GM19328 (cell line): ENCODE measurements around the gene WDR4.
"Not testable (repeated sequence)": the region's sequence is repeated elsewhere in the genome, so short reads cannot be mapped to it uniquely, and the experiment has no call there.

Source experiments
- ATAC-seq: cut with Tn5 transposase; IDR thresholded peaks from one replicate; pipeline ENCODE4 v1.9.1; 2021; ENCODE audit warnings: mild to moderate bottlenecking, moderate library complexity; ENCODE audit not compliant: unreplicated experiment

The WDR4 gene

DNA sequence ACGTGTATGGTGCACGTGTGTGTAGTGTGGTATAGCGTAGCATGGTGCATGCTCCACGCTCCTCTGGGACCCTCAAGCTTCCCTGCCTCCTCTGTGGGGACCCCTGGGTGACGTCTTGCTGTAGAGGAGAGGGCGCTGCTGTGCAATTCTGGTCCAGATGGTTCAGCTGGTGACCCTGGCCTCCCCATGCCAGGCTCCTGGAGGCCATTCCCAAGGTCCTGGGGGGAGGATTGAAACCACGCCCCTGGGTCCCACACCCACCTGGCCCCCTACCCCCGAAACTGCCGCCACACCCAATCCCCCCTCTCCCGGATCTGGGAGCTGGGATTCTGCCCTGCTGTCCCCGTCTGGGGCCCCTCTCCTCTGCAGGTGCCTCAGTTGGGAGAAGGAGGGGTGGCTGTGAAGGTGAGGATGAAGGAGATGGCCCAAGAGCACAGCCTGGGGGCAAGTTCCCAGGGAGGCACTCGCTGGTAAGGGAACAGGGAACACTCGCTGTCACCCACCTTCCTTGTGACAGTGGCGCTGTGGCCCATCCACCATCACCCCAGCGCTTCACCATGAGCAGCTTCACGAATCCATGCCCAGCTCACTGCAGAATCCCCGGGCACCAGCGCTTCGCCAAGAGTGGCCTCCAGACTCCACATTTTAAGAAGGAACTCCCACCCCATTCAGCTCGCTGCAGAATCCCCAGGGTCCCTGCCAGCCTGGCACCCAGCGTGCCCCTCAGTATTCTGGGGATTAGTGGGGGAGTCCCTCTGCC lies 38.0 kb downstream of the WDR4 start:
- no peak for ATAC-seq

DNA sequence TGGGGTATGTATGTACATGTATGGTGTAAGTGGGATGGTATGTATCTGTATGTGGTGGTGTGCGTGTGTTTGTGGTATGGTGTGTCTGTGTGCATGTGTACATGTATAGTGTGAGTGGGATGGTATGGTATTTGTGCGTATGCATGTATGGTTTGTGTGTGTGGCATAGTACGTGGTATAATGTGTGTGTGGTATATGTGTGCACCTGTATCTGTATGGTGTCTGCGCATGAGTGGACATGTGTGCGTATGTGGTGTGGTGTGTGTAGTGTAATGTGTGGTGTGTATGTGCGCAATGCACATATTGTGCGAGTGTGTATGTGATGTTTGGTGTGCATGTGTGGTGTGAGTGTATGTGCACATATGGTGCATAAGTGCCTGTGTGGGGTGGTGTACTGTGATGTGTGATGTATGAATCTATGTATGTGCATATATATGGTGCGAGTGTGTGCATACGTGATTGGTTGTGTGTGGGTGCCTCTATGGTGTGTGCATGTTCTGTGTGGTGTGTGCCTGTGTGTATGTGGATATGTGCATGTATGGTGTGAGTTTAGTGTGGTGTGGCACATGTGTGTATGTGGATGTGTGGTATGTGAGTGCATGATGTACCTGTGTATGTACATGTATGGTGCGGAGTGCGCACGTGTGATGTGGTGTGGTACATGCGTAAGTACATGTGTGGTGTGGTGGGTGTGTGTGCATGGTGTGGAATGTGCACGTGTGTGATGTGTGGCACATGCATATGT lies 38.8 kb downstream of the WDR4 start:
- ATAC-seq: no peak

DNA sequence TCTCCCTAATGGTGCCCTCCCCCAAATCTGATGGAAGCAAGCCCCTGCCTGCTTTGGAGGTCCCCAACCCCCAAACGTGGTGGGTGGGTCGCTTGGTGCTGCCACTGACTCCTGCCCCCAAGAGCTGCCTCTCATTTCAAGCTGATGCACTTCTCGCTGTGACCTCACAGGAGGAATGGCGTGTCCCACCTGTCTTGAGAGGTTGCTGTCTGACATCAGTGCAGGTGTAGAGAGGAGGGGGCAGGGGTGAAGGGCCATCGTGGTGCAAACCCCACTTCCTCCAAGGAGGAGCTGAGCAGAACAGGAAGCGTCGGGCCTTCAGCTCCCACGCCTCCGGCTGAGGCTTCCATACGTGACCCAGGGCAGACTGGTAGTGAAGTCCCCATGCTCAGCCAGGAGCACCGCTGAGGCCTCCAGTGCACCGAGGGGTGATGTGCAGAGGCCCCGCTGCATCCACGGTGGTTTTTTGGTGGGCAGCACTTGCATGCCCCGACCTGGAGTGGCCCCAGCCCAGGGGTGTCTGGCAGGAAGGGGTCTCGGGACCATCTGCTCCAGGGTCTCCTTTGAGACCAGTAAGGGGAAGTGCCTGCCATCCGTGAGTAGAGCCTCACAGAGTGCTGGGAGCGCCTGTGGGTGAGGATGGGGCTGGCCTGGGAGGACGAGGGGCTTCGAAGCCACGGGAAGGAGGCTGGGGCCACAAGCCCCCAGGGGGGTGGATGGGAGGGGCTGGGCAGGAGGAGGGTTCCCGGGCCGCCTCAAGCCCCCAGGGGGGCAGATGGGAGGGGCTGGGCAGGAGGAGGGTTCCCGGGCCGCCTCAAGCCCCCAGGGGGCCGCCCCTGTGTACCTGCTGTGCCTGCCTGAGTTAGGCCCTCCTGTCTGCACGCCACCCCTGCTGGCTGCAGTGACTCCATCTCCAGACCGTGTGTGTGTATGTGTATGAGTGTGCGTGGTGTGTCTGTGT lies 39.8 kb downstream of the WDR4 start:
- no peak for ATAC-seq

DNA sequence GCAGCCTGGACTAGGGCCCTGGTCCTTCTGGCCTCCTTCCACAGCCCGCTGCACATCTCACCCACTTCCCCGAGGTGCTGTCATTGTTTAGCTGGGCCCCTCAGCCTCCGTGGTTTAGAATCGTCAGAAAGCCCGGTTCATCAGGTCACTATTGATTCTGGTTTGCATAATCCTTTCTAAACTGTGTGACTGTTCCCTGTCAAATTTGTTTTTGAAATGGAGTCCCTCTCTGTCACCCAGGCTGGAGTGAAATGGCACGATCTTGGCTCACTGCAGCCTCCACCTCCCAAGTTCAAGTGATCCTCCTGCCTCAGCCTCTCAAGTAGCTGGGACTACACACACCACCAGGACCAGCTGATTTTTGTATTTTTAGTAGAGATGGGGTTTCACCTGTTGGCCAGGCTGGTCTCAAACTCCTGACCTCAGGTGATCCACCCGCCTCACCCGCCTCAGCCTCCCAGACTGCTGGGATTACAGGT lies 41.1 kb downstream of the WDR4 start:
- ATAC-seq: not testable (repeated sequence)

DNA sequence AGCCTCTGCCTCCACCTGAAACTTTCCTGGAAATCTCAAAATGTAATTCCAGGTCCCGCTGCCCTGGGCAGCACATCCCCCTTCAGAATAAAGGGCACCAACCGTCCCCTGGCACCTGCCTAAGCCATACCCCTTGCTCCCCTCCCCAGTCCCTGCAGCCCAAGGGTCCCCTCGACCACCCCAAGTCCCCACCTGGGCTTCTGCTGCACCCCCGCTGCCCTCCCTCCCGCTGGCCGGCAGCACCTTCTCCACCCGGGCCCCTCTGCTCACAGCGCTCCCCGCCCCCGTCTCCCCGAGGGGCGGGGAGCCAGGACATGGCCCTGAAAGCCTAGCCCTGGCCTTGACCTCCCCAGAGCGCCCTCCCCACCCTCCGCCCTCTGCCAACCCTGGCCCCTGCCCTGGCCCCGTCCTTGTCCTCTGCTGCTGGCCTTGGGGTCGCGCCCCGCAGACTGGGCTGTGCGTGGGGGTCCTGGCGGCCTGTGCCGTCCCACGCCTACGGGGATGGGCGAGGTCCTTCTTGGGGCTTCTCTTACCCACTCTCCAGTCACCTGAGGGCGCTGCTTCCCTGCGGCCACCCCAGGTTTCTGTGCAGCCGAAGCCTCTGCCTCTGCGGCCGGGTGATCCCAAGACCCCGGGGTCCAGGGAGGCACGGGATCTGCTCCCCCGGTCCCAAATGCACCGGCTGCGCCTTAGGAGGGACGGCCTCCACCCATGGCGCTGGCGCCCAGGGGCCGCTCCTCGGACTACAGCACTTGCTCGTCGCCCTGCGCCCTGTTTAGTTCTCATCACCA lies 41.7 kb downstream of the WDR4 start:
- no peak for ATAC-seq

DNA sequence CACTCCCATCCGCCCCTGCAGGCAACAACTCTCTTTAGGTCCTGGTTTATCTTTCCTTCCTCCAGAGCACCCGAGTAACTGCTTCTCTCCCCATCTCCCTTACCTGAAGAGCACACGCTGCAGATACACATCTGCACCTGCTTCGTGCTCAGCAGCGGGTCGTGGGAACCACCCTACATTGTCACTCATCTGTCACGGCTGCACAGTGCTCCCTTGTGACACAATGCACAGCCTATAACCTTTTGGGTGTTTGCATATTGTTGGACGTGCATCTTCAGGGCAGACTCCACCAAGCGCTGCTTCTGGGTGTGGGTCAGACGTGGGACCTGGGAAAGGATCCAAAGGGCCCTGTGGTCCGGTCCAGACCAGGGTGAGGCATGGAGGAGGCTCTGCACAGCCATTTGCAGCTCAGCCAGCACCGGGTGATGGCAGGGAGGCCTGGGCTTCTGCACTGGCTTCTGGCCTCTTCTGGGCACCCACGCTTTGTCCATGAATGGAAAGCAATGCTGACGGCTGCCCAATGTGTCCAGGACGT lies 42.5 kb downstream of the WDR4 start:
- no peak for ATAC-seq

DNA sequence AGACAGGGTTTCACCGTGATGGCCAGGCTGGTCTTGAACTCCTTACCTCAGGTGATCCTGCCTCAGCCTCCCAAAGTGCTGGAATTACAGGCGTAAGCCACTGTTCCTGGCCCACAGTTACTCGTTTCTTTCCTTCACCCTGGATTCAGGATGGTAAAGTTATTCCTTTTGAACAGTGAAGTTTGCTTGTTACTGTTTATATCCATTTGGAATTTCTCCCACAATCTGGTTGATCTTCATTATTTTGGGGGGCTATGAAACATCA lies 43.0 kb downstream of the WDR4 start:
- no peak for ATAC-seq

DNA sequence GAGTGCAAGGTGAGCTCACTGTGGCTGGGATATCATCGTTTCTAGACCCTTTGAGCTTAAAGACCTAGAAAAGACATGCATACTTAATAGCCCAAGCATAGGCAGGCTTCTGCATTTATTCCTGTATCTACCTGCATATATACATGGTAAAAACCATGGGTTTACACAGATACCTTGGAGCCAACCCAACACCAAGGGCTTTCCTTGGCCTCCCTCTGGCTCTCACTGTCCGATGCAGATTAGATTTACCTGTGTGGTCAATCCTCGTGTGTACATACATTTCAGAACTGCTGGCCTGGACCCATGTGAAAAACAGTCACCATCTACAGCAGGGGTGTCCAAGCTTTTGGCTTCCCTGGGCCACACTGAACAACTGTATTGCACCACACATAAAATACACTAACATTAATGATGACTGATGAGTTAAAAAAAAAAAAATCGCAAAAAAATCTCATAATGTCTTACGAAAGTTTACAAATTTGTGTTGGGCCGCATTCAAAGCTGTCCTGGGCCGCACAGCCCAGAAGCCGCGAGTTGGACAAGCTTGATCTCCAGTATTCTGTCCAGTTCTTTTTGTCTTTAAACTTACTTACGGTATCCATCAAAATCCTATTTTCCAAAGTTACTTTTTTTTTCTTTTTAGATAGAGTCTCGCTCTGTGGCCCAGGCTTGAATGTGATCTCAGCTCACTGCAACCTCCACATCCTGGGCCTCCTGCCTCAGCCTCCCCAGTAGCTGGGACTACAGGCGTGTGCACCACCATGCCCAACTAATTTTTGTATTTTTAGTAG lies 43.5 kb downstream of the WDR4 start:
- ATAC-seq: no peak

DNA sequence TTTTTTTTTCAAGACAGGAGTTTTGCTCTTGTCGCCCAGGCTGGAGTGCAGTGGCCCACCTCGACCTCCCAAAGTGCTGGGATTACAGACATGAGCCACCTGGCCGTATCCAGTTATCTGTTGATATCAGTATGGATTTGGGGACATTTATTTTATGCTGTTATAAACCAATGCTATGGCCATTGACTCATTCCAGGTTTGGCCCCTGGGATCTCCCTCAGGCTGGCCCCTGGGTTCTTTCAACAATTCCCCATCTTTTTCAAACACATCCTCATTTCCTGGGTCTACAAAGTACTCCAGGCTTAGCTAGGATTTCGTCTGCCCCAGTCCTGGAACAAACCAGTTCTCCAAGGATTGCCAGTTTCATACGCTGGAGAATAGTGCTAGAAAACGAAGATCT lies 44.1 kb downstream of the WDR4 start:
- ATAC-seq: no peak

DNA sequence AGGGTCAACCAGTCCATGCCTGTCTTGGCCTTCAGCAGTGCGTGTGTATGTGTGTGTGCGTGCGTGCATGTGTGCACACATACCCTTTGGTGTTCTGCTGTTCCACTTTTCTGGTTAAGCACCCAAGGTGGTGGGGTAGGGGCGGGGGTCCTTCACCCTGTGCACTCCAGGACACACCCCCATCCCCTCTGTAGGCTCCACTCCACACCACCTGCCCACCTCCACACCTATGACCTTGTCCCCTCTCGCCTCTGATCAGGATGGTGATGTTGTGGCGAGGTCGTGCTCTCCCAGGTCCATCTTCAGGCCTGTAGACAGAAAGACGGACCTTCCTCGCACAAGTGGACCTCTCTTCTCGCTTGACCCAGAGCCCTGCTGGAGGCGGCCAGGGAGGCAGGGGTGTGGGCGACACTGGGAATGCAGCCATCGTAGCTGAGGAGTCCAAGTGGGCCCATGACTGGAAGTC lies 44.6 kb downstream of the WDR4 start:
- no peak for ATAC-seq

DNA sequence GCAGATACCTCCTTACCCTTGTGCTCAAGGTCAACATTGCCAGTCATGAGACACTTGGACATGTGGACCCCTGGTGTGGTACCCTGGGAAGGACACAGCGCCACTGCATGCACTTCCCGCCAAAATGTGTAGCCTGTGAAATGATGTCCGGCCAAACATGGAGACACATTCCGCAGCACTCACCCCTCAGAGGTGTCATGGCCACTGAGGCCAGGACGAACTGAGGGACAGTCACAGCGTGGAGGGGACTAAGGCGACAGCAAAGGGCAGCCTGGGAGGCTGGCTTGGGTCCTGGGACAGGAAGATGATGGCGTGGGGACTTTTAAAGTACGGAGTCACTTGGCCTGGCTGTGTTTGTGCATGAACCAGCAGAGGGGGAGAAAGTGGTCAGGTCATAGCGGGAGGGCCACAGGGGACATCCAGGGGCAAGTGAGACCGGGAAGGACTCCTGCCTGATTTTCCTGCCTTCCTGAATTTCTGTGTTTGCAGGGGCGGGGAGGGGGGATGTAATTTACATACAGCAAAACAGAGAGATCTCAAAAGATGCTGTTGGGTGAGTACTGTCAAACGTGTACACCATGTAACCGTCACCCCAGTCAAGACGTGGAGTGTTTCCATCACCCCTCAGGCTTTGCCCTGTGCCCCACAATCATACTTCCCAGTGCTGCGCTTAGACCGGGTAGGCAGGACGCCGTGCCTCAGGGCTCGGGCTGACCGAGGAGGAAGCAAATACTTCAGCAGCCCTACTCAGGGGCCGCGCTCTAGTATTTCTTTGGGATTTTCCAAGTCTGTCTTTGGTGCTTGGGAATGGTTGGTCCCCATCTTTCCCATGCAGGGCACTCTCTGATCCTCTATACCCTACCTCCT lies 45.2 kb downstream of the WDR4 start:
- no peak for ATAC-seq

DNA sequence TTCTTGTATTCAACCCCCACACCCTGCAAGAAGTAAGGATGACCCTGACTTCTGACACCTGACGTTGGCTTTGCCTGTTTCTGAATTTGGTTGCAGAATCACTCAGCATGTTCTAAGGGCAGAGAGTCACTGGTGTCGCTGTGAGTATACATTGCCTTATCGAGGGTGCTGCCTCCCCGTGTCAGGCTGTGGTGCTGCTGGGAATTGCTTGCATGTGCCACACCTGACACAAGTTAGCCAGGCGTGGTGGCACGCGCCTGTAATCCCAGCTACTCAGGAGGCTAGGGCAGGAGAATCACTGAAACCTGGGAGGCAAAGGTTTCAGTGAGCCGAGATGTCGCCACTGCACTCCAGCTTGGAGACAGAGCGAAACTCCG lies 45.9 kb downstream of the WDR4 start:
- no peak for ATAC-seq

DNA sequence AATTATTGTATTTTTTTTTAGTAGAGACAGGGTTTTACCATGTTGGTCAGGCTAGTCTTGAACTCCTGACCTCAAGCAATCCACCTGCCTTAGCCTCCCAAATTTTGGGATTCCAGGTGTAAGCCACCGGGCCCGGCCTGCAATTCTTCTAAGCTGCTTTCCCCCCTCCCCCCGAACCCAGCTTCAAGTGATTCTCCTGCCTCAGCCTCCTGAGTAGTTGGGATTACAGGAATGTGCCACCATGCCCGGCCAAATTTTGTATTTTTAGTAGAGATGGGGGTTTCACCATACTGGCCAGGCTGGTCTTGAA lies 47.1 kb downstream of the WDR4 start:
- ATAC-seq: not testable (repeated sequence)

DNA sequence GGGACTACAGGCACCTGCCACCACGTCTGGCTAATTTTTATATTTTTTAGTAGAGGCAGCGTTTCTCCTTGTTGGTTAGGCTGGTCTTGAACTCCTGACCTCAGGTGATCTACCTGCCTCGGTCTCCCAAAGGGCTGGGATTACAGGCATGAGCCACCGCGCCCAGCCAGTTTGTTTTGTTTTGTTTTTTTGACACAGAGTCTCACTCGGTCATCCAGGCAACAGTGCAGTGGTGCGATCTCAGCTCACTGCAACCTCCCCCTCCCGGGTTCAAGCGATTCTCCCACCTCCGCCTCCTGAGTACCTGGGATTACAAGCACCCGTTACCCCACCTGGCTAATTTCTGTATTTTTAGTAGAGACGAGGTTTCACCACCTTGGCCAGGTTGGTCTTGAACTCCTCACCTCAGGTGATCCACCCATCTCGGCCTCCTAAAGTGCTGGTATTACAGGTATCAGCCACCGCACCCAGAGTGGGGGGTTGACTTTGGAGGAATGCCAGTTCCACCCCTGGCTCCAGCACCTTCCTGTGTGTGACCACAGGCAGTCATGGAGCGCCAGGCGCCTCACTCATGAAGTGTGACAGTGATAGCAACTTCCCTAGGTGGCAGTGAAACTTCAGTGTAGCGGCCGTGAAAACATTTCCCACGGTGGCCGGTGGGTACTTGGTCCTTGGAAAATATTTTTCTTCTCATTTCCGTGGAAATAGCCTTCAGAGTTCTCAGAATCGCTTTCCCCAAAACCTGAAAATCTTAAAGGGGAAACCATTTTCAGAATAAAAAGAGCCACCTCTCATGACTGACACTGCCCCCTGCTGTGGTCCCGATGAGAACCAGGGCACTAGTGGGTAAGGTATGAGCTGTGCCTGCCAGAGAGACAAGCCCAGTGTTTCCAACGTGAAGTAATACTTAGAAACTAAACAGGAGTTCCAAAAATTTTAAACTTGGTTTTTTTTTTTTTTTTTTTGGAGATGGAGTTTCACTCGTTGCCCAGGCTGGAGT lies 48.6 kb downstream of the WDR4 start:
- ATAC-seq: no peak

DNA sequence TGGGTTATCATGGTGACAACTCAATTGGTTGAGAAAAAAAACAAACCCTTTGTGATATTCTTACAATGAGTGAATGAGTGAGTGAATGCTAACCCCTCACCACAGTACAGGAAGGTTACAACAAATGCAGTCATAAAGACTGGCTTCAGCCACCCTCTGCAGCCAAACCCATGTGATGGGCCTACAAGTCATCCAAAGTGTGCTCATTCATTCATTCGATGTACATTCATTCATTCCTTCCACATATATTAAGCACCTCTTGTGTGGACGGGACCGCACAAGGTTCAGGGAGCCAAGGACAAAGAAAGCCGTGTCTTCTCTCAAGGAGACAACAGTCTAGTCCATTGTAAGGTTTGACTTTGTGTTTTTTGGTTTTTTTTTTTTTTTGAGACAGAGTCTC lies 49.4 kb downstream of the WDR4 start:
- ATAC-seq: no peak

DNA sequence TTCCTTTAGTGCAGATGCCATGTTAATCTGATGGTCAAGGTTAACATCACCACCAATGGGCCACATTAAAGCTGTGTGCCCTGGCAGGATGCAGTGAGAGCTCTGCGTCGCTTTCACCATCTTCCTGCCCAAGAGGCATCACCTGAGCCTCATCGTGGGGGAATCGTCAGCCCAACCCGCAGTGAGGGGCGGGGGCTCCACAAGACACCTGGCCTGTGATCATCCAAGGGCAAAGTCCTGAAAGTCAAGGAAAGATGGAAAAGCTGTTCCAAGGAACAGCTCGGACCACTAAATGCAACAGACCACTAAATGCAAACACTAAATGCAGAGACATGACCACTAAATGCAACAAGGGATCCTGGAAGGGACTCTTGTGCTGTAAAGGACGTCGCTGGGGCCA lies 49.9 kb downstream of the WDR4 start:
- no peak for ATAC-seq

DNA sequence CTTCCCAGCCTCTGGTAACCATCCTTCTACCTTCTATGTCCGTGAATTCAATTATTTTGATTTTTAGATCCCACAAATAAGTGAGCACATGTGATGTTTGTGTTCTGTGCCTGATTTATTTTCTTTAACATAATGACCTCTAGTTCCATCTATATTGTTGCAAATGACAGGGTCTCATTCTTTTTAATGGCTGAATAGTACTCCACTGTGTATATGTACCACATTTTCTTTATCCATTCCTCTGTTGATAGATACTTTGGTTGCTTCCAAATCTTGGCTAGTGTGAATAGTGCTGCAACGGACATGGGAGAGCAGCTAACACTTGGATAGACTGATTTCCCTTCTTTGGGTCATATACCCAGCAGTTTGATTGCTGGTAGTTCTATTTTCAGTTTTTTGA lies 51.8 kb downstream of the WDR4 start:
- no peak for ATAC-seq
